Common myeloid progenitor, CD34-positive (primary cell): ENCODE results near the gene PFKP.

Experiments
- CTCF ChIA-PET: fragments of 350-600 bp; sonication (Branson Sonifier 250); formaldehyde crosslinking; loops from one replicate; lab custom pipeline; 2021; ENCODE audit warnings: antibody characterized with exemption; lab: Charles Lee
- POLR2A ChIA-PET: fragments of 350-600 bp; sonication (Branson Sonifier 250); formaldehyde crosslinking; loops from one replicate; lab custom pipeline; 2021; ENCODE audit warnings: antibody characterized with exemption; lab: Charles Lee
- DNase-seq, 3 donors: peaks; one replicate each; pipeline versions ENCODE4 v3.0.0 to v3.0.0-alpha.2; 2013
- H3K27ac ChIP-seq, 2 experiments: 1 replicate in 1 of 2; 2 replicates in 1 of 2; pipeline ENCODE4 v1.7.0; 2013; ENCODE audit warnings: inconsistent platforms in 2 of 2, low read length in 2 of 2, mild to moderate bottlenecking in 2 of 2, low read depth in 1 of 2, moderate library complexity in 1 of 2; ENCODE audit not compliant: severe bottlenecking in 2 of 2, insufficient read depth in 1 of 2, poor library complexity in 1 of 2
- H3K27me3 ChIP-seq, 5 experiments: replicated peaks in 2 of 5; 1 replicate in 3 of 5; 2 replicates in 2 of 5; pipeline versions ENCODE4 v1.6.1 to v1.7.0; 2013; ENCODE audit warnings: low read length in 4 of 5, mild to moderate bottlenecking in 2 of 5, moderate library complexity in 2 of 5, inconsistent platforms in 1 of 5; ENCODE audit not compliant: insufficient read depth in 5 of 5, control insufficient read depth in 4 of 5
- H3K36me3 ChIP-seq, 4 experiments: 1 replicate in 2 of 4; 2 replicates in 2 of 4; pipeline versions ENCODE4 v1.6.1 to v1.7.0; 2013; ENCODE audit warnings: low read length in 3 of 4, control low read depth in 1 of 4, mild to moderate bottlenecking in 1 of 4; ENCODE audit not compliant: control insufficient read depth in 4 of 4, insufficient read depth in 4 of 4
- H3K4me1 ChIP-seq, 4 experiments: 1 replicate in 3 of 4; 2 replicates in 1 of 4; pipeline versions ENCODE4 v1.6.1 to v1.7.1; 2013; ENCODE audit warnings: low read length in 3 of 4, mild to moderate bottlenecking in 3 of 4, control low read depth in 1 of 4, inconsistent platforms in 1 of 4, moderate library complexity in 1 of 4; ENCODE audit not compliant: control insufficient read depth in 4 of 4, insufficient read depth in 4 of 4; ENCODE audit errors: control extremely low read depth in 1 of 4
- H3K4me3 ChIP-seq, 7 experiments: 1 replicate in 4 of 7; 2 replicates in 3 of 7; pipeline versions ENCODE4 v1.5.1 to v1.7.0; 2013; ENCODE audit warnings: mild to moderate bottlenecking in 7 of 7, low read length in 6 of 7, moderate library complexity in 6 of 7, inconsistent platforms in 2 of 7, low read depth in 2 of 7, control low read depth in 1 of 7; ENCODE audit not compliant: insufficient read depth in 4 of 7, control insufficient read depth in 1 of 7; ENCODE audit errors: extremely low read depth in 1 of 7
- H3K9me3 ChIP-seq, 5 experiments: 1 replicate in 4 of 5; 2 replicates in 1 of 5; pipeline versions ENCODE4 v1.6.1 to v1.7.1; 2013; ENCODE audit warnings: low read length in 4 of 5, mild to moderate bottlenecking in 2 of 5, inconsistent platforms in 1 of 5, low read depth in 1 of 5, moderate library complexity in 1 of 5; ENCODE audit not compliant: control insufficient read depth in 4 of 5, insufficient read depth in 2 of 5; ENCODE audit errors: control extremely low read depth in 1 of 5
- WGBS: methylation state at CpG from one replicate; pipeline ENCODE4 v1.1.5; 2013; ENCODE audit not compliant: insufficient coverage; 5-methylcytosine and 5-hydroxymethylcytosine counted together

Gene PFKP

DNA sequence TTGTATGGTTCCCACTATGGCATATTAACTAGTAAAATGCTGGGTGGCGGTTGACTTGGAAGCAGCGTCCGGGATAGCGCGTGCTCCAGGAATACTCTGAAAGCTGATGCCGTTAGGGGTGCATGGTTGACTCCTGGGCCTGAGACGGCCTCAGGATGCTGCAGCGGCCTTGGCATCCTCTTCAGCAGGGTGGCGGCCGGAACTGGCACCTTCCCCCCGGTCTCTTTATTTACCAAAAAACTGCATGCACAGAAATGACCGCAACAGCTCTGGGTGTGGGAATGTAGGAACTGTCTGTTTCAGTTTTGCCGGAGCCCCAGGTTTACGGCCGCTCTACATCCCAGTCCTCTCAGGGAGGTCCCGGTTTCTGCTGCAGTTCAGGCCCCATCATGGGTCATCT lies 28.8 kb downstream of the PFKP start:
- POLR2A ChIA-PET, result interaction anchor here (1.8 to 2.0 kb wide), 2 partner anchors 24 to 28 kb away, joined by 5 to 7 read pairs; partner anchors contain the start of gene PFKP
- peak; percentile 20 to 74 (median 61) for DNase-seq
- H3K27ac ChIP-seq, result peak overlapping the region; percentile 97 to 98
- CTCF ChIA-PET, result interaction anchor here (1.5 kb wide), 1 partner anchor 26 kb away, joined by 6 read pairs; no protein-coding TSS in a partner anchor
- whole genome bisulfite sequencing, result 26% methylated on average over 12 of the region's 16 CpGs
- no peaks in the 10 kb centered on the region for H3K27me3 ChIP-seq
- no peaks in the 10 kb centered on the region for H3K9me3 ChIP-seq
- peaks cover 7 to 44% (median 38%) of the 10 kb centered on the region in 4 experiments for H3K4me1 ChIP-seq
- H3K36me3 ChIP-seq, result peaks cover 0 to 53% (median 18%) of the 10 kb centered on the region in 4 experiments
- H3K4me3 ChIP-seq, result peak overlapping the region in 4 of 7 experiments; percentile 16 to 66 (median 46)

DNA sequence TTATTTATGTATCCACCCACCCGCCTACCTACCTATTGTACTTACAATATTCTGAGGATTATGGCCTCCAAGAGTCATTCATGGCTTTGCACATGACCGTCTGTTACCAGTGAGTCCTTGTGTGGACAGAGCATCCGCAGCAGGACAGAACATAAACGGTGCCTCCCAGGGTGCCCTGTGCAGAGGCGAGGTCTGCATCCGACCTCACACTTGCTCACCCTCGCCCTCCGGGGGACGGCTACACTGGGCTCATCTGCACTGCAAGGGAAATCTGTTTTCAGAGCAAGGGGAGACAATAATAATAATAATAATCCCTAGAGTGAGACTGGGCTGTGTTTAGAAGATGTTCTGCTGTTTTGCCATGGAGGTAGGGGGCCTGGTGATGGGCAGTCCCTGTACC lies 29.8 kb downstream of the PFKP start:
- ChIA-PET CTCF (no interaction called here), POLR2A (no interaction called here)
- Histone ChIP-seq H3K27ac (peak overlapping the region in 1 of 2 experiments; percentile 98), H3K27me3 (no peaks in the 10 kb centered on the region), H3K4me3 (no peak overlapping the region), H3K9me3 (no peaks in the 10 kb centered on the region), H3K36me3 (peaks cover 0 to 51% (median 21%) of the 10 kb centered on the region in 4 experiments), H3K4me1 (peaks cover 7 to 40% (median 35%) of the 10 kb centered on the region in 4 experiments)
- 81% methylated on average over 4 of the region's 9 CpGs for WGBS
- DNase-seq, result no peak

DNA sequence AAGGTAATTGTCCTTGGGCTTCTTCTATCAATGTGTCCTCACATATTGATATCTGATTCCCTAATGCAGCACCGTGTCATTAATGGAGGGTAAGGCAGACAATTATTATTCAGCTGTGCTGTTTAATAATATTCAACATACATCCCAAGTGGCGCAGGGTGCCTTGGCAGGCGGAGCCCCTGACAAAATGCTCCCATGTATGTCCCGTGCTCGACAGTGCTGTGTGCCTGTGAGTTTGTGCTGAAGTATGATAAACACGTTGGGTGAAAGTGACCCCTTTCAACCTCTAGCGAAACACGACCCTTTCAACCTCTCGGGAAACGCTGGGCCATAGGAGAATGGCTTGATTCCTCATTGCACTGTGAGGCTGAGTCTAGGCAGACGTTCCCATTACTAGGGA lies 31.3 kb downstream of the PFKP start:
- CTCF ChIA-PET, result no interaction called here
- Histone ChIP-seq H3K4me1 (peaks cover 7 to 37% (median 34%) of the 10 kb centered on the region in 4 experiments), H3K27me3 (no peaks in the 10 kb centered on the region), H3K27ac (peak overlapping the region in 1 of 2 experiments; percentile 52), H3K4me3 (no peak overlapping the region), H3K36me3 (peaks cover 3 to 56% (median 31%) of the 10 kb centered on the region in 4 experiments), H3K9me3 (no peaks in the 10 kb centered on the region)
- DNase-seq, result no peak
- POLR2A ChIA-PET, result no interaction called here
- WGBS, result 96% methylated on average over 8 of the region's 11 CpGs

DNA sequence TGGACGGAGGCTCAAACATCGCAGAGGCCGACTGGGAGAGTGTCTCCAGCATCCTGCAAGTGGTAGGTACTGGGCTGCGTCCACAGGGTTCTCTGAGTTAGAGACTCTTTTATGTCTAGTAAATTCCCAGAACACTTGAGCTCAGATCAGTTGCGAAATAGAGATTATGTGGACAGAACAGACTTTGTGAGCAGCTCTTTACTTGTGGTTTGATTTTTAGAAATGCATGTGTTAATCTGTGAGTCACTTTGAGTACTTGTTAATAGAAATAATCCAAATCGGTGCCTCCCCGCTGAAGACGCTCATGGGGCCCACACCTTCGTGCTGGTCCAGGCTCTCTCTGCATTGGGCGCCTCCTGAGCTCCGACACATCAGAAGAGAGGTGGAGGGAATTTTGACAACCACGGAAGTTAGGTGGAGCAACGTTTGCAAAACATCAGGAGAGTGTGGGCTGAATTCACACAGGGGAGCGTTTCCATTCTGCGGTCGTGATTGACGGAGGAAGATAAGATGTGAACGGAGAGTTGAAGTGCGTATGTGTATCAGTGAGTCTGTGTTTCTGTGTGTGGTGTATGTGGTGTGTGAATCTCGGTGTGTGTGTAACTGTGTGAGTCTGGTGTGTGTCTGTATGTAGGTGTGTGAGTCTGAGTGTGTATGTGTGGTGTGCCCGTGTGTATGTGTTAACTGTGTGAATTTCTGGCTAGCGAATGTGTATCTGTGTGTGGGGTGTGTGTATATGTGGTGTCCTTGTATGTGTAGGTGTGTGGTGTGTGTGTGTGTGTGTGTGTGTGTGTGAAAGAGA lies 32.1 kb downstream of the PFKP start:
- DNase-seq, result peak in 2 of 3 donors; percentile 15 to 31
- H3K9me3 ChIP-seq, result no peaks in the 10 kb centered on the region
- WGBS, result 97% methylated on average over 17 of the region's 22 CpGs
- peaks cover 7 to 30% (median 27%) of the 10 kb centered on the region in 4 experiments for H3K4me1 ChIP-seq
- no peak overlapping the region for H3K4me3 ChIP-seq
- CTCF ChIA-PET, result no interaction called here
- POLR2A ChIA-PET, result no interaction called here
- H3K27ac ChIP-seq, result peak overlapping the region in 1 of 2 experiments; percentile 52
- H3K36me3 ChIP-seq, result peaks cover 4 to 58% (median 38%) of the 10 kb centered on the region in 4 experiments
- no peaks in the 10 kb centered on the region for H3K27me3 ChIP-seq

DNA sequence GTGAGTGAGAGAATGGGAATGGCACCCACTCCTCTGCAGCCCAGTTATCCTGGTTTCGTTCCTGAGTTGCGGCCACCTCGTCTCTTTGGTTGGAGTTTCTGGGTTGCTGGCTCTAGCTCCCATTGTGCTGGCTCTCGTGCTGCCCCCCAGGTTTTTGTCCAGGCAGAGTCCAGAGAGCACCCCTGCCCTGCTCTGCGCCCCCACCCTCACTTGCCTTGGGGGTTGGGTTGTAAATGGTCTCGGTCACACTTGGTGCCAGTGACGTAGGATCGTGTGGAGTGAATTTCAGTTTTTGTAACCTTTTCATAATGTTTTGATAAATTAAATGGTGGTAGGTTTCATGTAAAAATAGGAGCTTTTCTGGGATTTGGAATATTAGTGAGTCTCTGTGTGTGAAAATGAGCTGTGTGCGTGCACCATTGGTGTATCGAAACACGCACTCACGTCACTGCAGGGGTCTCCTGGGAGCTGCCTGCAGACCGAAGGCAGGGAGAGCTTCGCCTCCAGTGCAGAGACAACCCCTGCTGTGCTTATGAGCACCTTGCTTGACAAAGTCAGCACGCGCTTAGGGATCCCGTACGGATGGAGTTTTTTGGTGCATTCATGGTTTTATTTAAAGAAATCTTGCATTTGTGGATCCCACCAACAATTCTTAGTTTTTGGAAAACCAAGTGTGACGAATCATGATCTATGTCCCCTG lies 32.9 kb downstream of the PFKP start:
- peaks cover 5 to 66% (median 45%) of the 10 kb centered on the region in 4 experiments for H3K36me3 ChIP-seq
- no peaks in the 10 kb centered on the region for H3K27me3 ChIP-seq
- H3K27ac ChIP-seq, result no peak overlapping the region
- WGBS, result 98% methylated on average over 12 of the region's 19 CpGs
- H3K4me1 ChIP-seq, result peaks cover 3 to 22% (median 20%) of the 10 kb centered on the region in 4 experiments
- ChIA-PET POLR2A (no interaction called here), CTCF (interaction anchor here (1.3 kb wide), 1 partner anchor 10 kb away, joined by 6 read pairs; no protein-coding TSS in a partner anchor)
- no peak overlapping the region for H3K4me3 ChIP-seq
- DNase-seq, result no peak
- no peaks in the 10 kb centered on the region for H3K9me3 ChIP-seq

DNA sequence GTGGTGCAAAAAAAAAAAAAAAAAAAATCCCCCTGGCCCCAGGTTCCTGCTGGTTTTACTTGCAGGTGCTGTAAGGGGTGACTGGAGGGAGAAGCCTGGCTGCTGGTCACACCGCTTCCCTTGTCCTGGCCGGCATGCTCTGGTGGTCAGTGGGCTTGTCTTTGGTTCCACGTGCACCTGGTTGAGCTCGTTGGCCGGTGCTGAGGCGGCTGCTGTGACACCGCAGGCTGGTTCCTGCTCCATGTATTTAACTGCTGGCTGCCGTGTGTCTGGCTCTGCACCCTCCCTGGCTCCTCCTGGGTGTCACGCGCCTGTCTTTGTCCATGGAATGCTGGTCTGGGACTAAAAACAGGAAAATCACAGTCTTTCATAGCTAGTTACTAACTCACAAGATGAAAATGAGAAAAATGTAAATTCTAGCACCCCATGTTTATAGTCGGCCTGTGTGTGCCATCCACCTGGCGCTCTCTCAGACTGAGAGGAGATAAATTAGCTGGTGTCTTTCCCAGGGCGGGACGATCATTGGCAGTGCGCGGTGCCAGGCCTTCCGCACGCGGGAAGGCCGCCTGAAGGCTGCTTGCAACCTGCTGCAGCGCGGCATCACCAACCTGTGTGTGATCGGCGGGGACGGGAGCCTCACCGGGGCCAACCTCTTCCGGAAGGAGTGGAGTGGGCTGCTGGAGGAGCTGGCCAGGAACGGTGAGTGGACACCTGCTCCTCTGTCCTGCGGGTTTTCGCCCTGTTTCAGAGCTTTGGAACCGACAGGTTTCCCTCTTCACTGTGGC lies 33.7 kb downstream of the PFKP start:
- Histone ChIP-seq H3K27me3 (no peaks in the 10 kb centered on the region), H3K36me3 (peaks cover 5 to 73% (median 50%) of the 10 kb centered on the region in 4 experiments), H3K27ac (no peak overlapping the region), H3K4me1 (peaks cover under 1 to 16% (median 12%) of the 10 kb centered on the region in 4 experiments), H3K4me3 (no peak overlapping the region), H3K9me3 (no peaks in the 10 kb centered on the region)
- POLR2A ChIA-PET, result no interaction called here
- WGBS, result 98% methylated on average over 28 of the region's 31 CpGs
- CTCF ChIA-PET, result interaction anchor here (1.3 kb wide), 1 partner anchor 9 kb away, joined by 6 read pairs; no protein-coding TSS in a partner anchor
- no peak for DNase-seq
